ENCODE data around the gene APOBEC4. TPM values are rescaled to one million over a fixed set of nuclear protein-coding genes. Genes with fewer than 3 reads are reported as not detected.

APOBEC4 gene
- total and polyA plus RNA-seq, 2 of the 8 experiments (the other 6 are each of a cell fraction or from before 2014, with no cell fraction given), result not detected

GRCh38 chr1:183656355-183656754, 3.2 kb upstream of the APOBEC4 start (continued):
- TF ChIP-seq BACH1 (IDR thresholded peaks at IDR 0.05; ENCODE audit: low read length) (no peak), MAFK (IDR thresholded peaks at IDR 0.05; ENCODE audit: low read depth, low read length) (no peak)
